ENCODE measurements around the gene PAX5.

- TF ChIP-seq EZH2 (IDR thresholded peaks at IDR 0.05; ENCODE audit: insufficient read depth, poor library complexity, severe bottlenecking) (no peak), EZH2phosphoT487 (IDR thresholded peaks at IDR 0.05; ENCODE audit: insufficient read depth, low read depth) (no peak)
These were observed 217.7 kb downstream of the PAX5 start for GRCh38 chr9:36816371-36816770.
